Measurements from ENCODE around the gene NCOA6. TPM values are rescaled to one million over a fixed set of nuclear protein-coding genes. Genes with fewer than 3 reads are reported as not detected.

The NCOA6 gene
- 9.4 TPM for total RNA-seq

DNA sequence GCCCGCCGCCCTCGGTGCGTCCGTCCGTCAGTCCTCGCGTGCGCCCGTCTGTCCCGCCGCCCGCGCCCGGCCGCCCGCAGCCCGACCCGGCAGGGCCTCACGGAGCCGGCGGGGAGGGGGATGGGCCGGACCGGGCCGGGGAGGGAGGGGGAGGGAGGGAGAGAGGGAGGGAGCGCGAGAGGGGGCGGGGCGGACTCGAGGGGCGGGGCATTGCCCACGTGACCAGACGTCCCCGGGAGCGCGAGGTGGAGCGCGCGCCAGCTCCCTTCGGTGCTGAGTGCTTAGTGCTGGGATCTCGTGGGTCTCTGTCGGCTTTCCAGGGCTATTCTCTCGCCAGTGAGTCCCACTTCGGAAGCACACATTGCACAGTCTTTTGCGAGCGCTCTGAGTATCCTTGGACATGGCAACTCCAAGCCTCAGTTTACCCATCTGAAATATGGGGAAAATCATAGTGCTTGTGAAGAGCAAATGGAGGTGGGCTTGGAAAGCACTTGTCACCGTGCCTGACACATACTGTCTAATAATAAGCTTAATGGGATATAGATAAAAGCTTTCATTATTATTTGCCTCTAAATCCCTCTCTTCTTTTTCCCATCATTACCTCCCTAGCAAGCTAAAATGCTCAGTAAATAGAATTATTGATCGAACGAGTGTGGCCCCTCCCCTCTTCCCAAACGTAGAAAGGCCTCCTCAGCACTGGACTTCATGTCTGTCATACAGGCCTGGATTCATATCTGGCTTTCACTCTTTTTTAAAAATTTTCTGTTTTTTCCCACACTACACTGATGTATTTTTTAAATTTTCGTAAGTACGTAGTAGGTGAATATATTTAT lies at the start of gene NCOA6:
TSS of gene NCOA6 (minus strand) at position 122 of the 833 bp plus-strand sequence. CDS start 43,296 bp downstream, outside the sequence.
- peak; percentile 81 for ATAC-seq

GRCh38 chr20:34874094-34874654 lies 48.7 kb upstream of the NCOA6 start:
- DNase-seq (ENCODE audit: low spot score) = peak; percentile 83
- peak; percentile 62 for ATAC-seq

More for the DNA sequence above, at the start of gene NCOA6:
- peak; percentile 90 for DNase-seq (ENCODE audit: low spot score)

- no peak for DNase-seq (ENCODE audit: low spot score)
- no peak for ATAC-seq
These were observed 48.2 kb upstream of the NCOA6 start for GRCh38 chr20:34873583-34874093.

DNA sequence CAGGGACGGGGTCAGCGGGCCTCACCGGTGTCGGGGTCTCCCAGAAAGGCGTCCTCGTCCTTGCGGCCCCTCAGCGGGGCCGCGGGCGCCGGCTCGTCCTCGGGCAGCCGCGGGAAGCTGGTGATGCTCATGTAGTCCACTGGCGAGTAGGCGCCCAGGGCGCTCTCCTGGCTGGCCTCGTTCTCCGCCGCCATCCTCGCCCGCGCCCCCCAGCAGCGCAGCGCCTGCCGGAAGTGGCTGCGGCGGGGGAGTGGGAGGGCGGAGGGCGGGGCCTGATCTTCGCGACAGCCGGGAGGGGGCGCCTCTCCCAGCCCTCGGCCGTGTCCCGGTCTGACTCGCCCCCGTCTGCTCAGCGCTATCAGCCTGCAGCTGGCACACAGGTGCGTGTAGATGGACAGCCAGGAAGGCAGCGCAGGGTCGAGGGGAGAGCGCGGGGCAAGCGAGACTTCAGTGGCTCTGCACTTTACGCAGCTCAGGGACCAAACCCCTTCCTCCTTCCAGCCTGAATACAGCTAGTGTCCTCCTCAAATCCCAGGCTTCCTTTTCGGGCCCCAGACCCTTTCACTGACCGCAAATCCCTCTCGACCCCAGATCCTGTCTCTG lies 47.3 kb upstream of the NCOA6 start, which contains the start of gene GGT7:
TSS of gene GGT7 (minus strand) at position 235 of the 603 bp plus-strand sequence. CDS start at position 194, 41 bp downstream.
- ATAC-seq = peak; percentile 54
- peak; percentile 82 for DNase-seq (ENCODE audit: low spot score)

- no peak for DNase-seq (ENCODE audit: low spot score)
- no peak for ATAC-seq
These were observed 46.6 kb upstream of the NCOA6 start for GRCh38 chr20:34871966-34872621.

GRCh38 chr20:34871320-34871926 lies 46.0 kb upstream of the NCOA6 start:
- DNase-seq (ENCODE audit: low spot score) (no peak), ATAC-seq (no peak)

GRCh38 chr20:34864216-34864615 lies 38.8 kb upstream of the NCOA6 start:
- ATAC-seq (no peak), DNase-seq (ENCODE audit: low spot score) (no peak)

DNA sequence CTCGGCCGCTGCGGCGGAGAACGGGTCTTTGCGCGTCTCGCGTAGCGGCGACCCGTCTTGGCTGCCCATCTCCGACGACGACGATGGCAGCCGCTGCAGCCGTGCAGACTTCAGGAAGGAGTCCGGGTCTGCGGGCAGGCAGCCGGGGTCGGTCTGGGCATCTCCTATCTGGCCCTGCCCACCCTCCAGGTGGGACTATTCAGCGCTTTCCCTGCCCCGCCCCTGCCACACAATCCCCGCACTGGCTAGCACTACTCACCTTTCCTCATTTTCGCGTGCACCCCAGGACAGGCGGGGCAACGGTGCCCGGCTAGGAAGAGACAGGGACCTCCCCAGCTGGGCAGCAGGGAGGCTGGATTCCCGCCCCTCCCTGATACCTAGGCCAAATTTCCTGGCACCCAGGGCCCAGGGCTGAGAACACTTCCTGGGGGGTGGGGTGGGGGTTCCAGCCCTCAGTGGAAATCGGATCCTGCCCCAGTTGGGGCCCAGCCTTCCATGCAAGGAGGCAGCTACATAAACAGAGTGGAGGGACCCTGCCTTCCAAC lies 38.0 kb upstream of the NCOA6 start:
- ATAC-seq (no peak), DNase-seq (ENCODE audit: low spot score) (no peak)

- no peak for DNase-seq (ENCODE audit: low spot score)
- ATAC-seq = no peak
These were observed 37.3 kb upstream of the NCOA6 start for GRCh38 chr20:34862724-34863123.

GRCh38 chr20:34861386-34862084 lies 36.1 kb upstream of the NCOA6 start:
- DNase-seq (ENCODE audit: low spot score) = no peak
- ATAC-seq = no peak

DNA sequence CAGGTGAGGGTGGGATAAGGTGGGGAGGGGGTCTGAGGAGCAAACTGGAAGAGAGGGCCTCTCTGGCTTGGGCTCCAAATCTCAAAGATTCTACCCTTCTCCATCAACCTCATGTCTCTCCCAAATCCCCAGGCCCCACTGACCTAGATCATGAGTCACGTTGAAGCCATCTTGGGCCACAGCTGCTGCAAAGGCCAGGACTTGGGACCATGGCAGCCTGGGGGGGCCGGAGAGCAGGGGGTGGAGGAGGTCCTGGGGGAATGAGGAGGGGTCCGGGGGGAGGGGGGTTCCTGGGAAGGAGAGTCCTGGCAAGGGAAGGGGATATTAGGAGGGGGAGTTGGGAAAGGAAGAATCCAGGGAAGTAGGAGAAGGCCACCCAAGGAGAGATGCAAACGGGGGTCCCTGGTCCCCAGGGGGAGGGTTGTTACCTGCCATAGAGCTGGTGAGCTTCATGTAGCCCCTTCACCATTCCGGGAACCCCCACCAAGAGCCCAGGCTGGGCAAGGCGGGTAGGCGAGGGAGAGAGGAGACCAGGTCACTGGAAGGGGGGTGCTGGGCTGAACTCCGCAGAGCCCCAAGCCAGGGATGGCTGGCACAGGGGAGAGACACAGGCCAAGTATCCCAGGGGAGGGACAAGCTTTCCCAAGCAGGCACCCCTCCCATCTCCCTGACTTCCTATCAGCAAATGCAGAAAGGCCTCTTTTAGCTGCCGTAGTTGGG lies 34.5 kb upstream of the NCOA6 start:
- DNase-seq (ENCODE audit: low spot score) (no peak), ATAC-seq (no peak)

DNA sequence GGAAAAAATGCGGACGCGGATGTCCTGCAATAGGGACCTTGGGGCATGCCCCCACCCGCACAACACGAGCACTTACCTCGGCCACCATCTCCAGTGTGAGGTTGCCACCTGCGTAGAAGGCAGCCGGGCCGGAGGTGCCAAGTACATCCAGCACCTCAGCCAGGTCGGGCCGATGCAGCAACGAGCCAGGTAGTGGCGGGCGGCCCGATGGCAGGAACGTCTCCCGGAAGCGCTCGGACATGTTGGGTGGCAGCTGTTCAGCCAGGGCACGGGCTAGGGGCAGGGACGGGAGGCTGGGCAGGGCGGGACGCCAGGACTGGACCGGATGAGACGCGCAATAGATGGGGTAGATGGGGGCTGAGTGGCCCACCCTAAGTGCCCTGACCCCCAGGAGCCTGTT lies 33.9 kb upstream of the NCOA6 start:
- ATAC-seq (no peak), DNase-seq (ENCODE audit: low spot score) (no peak)

DNA sequence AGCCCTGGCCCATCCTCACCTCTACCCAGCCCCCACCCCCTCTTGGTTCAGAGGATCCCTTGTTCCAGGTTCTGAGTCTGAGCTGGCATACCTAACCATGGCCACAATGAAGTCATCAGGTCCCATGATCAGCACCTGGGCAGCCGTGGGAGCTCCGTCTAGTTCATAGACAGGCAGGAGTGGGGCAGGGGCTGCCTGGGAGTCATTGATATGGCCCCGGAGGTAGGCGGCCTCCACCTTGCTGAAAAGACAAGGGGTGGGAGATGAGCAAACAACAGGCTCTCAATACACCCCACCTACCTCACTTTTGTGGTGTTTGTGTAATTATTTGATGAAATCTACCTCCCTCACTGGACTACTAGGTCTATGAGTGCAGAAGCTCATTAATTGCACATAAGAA lies 26.8 kb upstream of the NCOA6 start:
- DNase-seq (ENCODE audit: low spot score) (no peak), ATAC-seq (no peak)

DNA sequence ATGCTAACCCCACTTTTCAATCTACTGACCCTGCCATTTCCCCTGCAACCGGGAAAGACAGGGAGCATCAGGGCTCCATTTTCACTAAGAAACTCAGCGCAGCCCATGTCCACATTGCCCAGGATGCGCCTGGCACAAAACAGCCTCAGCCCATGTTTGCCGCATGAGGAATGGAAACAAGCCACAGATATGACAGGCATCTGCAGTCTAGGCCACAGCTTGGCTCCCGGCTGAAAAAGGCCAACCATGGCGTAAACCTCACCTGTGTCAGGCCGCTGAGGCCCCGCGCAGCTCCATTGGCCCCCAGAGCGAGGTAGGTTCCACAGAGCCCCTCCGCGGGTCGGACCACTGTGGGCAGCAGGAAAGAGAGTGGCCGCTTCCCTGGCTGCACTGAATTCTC lies 25.5 kb upstream of the NCOA6 start:
- no peak for DNase-seq (ENCODE audit: low spot score)

DNA sequence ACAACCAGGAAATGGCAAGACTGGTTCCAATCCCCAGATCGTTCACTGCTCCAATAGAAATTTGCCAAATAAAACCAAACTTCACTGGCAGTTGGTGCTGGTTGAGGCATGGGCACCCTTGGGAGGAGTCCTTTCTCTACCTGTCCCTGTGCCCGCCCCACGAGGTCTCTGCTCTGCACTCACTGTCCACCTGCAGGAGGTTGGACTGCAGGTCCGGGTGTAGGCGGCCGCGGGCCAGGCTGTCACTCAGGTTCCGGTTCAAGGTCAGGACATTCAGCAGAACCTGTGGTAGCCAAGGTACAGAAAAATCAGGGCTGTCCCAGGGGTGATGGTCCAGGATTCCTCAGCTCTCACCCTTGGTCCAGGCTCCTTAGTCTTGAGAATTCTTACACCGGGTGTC lies 24.3 kb upstream of the NCOA6 start:
- ATAC-seq (no peak), DNase-seq (ENCODE audit: low spot score) (no peak)

More for the DNA sequence above, 25.5 kb upstream of the NCOA6 start:
- ATAC-seq = no peak

GRCh38 chr20:34848597-34848996 lies 23.1 kb upstream of the NCOA6 start:
- no peak for ATAC-seq
- DNase-seq (ENCODE audit: low spot score) = no peak

GRCh38 chr20:34843421-34843820 lies 18.0 kb upstream of the NCOA6 start:
- no peak for DNase-seq (ENCODE audit: low spot score)
- no peak for ATAC-seq

- no peak for ATAC-seq
- no peak for DNase-seq (ENCODE audit: low spot score)
These were observed 16.7 kb upstream of the NCOA6 start for GRCh38 chr20:34842143-34842542.

GRCh38 chr20:34834459-34834893 lies 9.0 kb upstream of the NCOA6 start:
- no peak for DNase-seq (ENCODE audit: low spot score)

More at GRCh38 chr20:34834459-34834893, 9.0 kb upstream of the NCOA6 start:
- ATAC-seq = peak; percentile 76

Measured in left lobe of liver (tissue), 2 donors.